B cell (primary cell): ENCODE measurements around the gene KIF15. TPM values are rescaled to one million over a fixed set of nuclear protein-coding genes. Genes with fewer than 3 reads are reported as not detected.

ENCODE experiments used
- ATAC-seq: fragments of 200-7000 bp; cut with Tn5 transposase; one replicate; pipeline ENCODE4 v1.10.0; 2021; ENCODE audit warnings: low read depth, mild to moderate bottlenecking, moderate number of reproducible peaks, moderate library complexity
- CTCF ChIA-PET: fragments of 350-600 bp; sonication (Branson Sonifier 250); formaldehyde crosslinking; loops from one replicate; lab custom pipeline; 2021; ENCODE audit warnings: antibody characterized with exemption, inconsistent platforms; lab: Charles Lee
- POLR2A ChIA-PET: fragments of 350-600 bp; sonication (Branson Sonifier 250); formaldehyde crosslinking; loops from one replicate; lab custom pipeline; 2021; ENCODE audit warnings: antibody characterized with exemption; lab: Charles Lee
- DNase-seq: peaks from one replicate; pipeline ENCODE4 v3.0.0; 2013
- H2AFZ ChIP-seq: 2 replicates; pipeline ENCODE4 v1.6.1; 2012; ENCODE audit warnings: mild to moderate bottlenecking, low read depth, low read length; ENCODE audit not compliant: insufficient read depth, poor library complexity, severe bottlenecking
- H3K27ac ChIP-seq, 2 donors: 1 replicate in 1 of 2; 2 replicates in 1 of 2; pipeline ENCODE4 v1.5.1; 2012 to 2013; ENCODE audit warnings: low read length in 2 of 2, mild to moderate bottlenecking in 2 of 2, moderate library complexity in 1 of 2
- H3K27me3 ChIP-seq, 4 experiments: fragments of 200-600 bp in 1 of 4; sonication (generic) in 1 of 4; replicated peaks in 1 of 4; 1 replicate in 2 of 4; 2 replicates in 2 of 4; pipeline versions ENCODE4 v1.6.1 to v1.7.0; 2013 to 2016; ENCODE audit warnings: low read length in 3 of 4, mild to moderate bottlenecking in 2 of 4, mixed read lengths in 1 of 4, moderate library complexity in 1 of 4; ENCODE audit not compliant: insufficient read depth in 4 of 4, control insufficient read depth in 3 of 4; ENCODE audit errors: control extremely low read depth in 1 of 4
- H3K36me3 ChIP-seq, 2 experiments: replicated peaks in 1 of 2; 1 replicate in 1 of 2; 2 replicates in 1 of 2; pipeline versions ENCODE4 v1.6.1 to v1.7.1; 2013; ENCODE audit warnings: low read length in 1 of 2; ENCODE audit not compliant: insufficient read depth in 2 of 2, control insufficient read depth in 1 of 2; ENCODE audit errors: control extremely low read depth in 1 of 2, extremely low read depth in 1 of 2
- H3K4me1 ChIP-seq, 2 donors: fragments of 200-600 bp in 1 of 2; sonication (generic) in 1 of 2; 1 replicate in 1 of 2; 2 replicates in 1 of 2; pipeline versions ENCODE4 v1.5.1 to v1.6.1; 2013 to 2017; ENCODE audit warnings: low read length in 2 of 2; ENCODE audit not compliant: control insufficient read depth in 2 of 2, insufficient read depth in 2 of 2
- H3K4me2 ChIP-seq: replicated peaks from 2 replicates; pipeline ENCODE3; 2012; ENCODE audit warnings: mild to moderate bottlenecking, low read depth, low read length; ENCODE audit not compliant: poor library complexity, severe bottlenecking
- H3K4me3 ChIP-seq, 5 experiments: fragments of 200-600 bp in 1 of 5; sonication (generic) in 1 of 5; 1 replicate in 3 of 5; 2 replicates in 2 of 5; pipeline versions ENCODE4 v1.5.1 to v1.7.0; 2011 to 2016; ENCODE audit warnings: low read length in 4 of 5, mild to moderate bottlenecking in 4 of 5, low read depth in 2 of 5, control low read depth in 1 of 5, moderate library complexity in 1 of 5; ENCODE audit not compliant: insufficient read depth in 1 of 5; ENCODE audit errors: control extremely low read depth in 1 of 5, extremely low read depth in 1 of 5
- H3K79me2 ChIP-seq: fragments of 200-600 bp; sonication (generic); one replicate; pipeline ENCODE4 v1.6.0; 2016; ENCODE audit warnings: low read length; ENCODE audit not compliant: control insufficient read depth, insufficient read depth
- H3K9ac ChIP-seq: fragments of 200-600 bp; sonication (generic); 2 replicates; pipeline ENCODE4 v1.6.1; 2017; ENCODE audit warnings: mild to moderate bottlenecking, low read length, moderate library complexity
- H3K9me3 ChIP-seq, 3 donors: one replicate each; pipeline versions ENCODE4 v1.6.1 to v1.7.1; 2013; ENCODE audit warnings: low read length in 2 of 3; ENCODE audit not compliant: control insufficient read depth in 2 of 3, insufficient read depth in 1 of 3; ENCODE audit errors: control extremely low read depth in 1 of 3
- H4K20me1 ChIP-seq: 2 replicates; pipeline ENCODE4 v1.6.0; 2012; ENCODE audit warnings: mild to moderate bottlenecking, low read length; ENCODE audit not compliant: insufficient read depth, control insufficient read depth, poor library complexity, severe bottlenecking
- H3K27ac Mint-ChIP-seq: one replicate; pipeline ENCODE4 v1.8.0; 2021; ENCODE audit warnings: mixed read lengths
- H3K27me3 Mint-ChIP-seq: one replicate; pipeline ENCODE4 v1.8.0; 2021; ENCODE audit warnings: mixed read lengths
- H3K4me1 Mint-ChIP-seq: one replicate; pipeline ENCODE4 v1.8.0; 2021; ENCODE audit warnings: mixed read lengths
- H3K4me3 Mint-ChIP-seq: one replicate; pipeline ENCODE4 v1.8.0; 2021; ENCODE audit warnings: mixed read lengths
- H3K9me3 Mint-ChIP-seq: one replicate; pipeline ENCODE4 v1.8.0; 2022; ENCODE audit warnings: mixed read lengths; ENCODE audit not compliant: insufficient read depth
- EZH2 ChIP-seq: IDR thresholded peaks from 2 replicates; pipeline ENCODE4 v1.6.1; 2012; ENCODE audit warnings: borderline replicate concordance, low read depth, mild to moderate bottlenecking, moderate library complexity, low read length; ENCODE audit not compliant: insufficient read depth, poor library complexity, severe bottlenecking
- WGBS: methylation state at CpG from one replicate; pipeline ENCODE4 v1.1.5; 2013; ENCODE audit warnings: missing lambda C conversion rate; ENCODE audit not compliant: insufficient coverage; 5-methylcytosine and 5-hydroxymethylcytosine counted together
- intact Hi-C: fragments of 100-400 bp; cut with micrococcal nuclease; formaldehyde crosslinking; loops from one replicate; pipeline ENCODE4 v1.10.0; 2022
- polyA plus RNA-seq: library from polyadenylated mRNA; depleted of rRNA; stranded (reverse); fragments of >200 nt; gene quantifications from 2 replicates; pipeline ENCODE4 v1.2.3, GENCODE V29; 2012
- total RNA-seq, 2 donors: library from RNA; stranded (reverse); fragments of 120-200 nt in 1 of 2; gene quantifications; 1 replicate in 1 of 2; 2 replicates in 1 of 2; pipeline versions ENCODE4 v1.2.3 to v1.2.4, GENCODE V29; 2013 to 2022
- TF ChIP-seq, protein P1 (sequence below): fragments of 200-600 bp; IDR thresholded peaks from one replicate; pipeline ENCODE4 v1.8.0; 2022; ENCODE audit warnings: antibody characterized with exemption, mild to moderate bottlenecking

KIF15 gene
- total and polyA plus RNA-seq, 2 donors (not counting 1 experiment from before 2014, with no cell fraction given): 0.28 to 1.4 TPM

DNA sequence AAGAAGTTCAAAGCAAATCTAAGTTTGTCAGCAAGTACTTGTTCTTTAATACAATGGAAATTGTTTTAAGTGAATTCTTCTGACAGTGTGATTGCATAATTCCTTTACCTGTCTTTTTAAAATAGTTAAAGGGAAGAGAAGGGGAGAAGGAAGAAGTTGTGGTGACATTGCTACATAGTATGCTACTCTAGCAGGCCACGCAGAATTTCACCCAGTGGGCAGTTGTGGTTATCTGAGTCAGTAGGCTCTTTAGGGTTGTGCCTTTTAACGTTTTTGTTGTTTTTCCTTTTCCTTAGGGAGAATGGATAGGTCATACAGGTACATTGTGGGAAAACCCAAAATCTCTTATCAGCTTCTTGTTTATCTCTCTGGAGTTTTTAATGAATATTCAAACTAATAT is 40.4 kb downstream of the KIF15 start:
- Histone ChIP-seq H3K79me2 (no peaks in the 10 kb centered on the region), H3K9me3 (no peaks in the 10 kb centered on the region), H3K36me3 (peaks cover 0 to 2% of the 10 kb centered on the region in 2 experiments), H2AFZ (no peak overlapping the region), H3K27me3 (no peaks in the 10 kb centered on the region), H3K9ac (no peak overlapping the region), H3K4me2 (no peak overlapping the region), H3K27ac (no peak overlapping the region), H3K4me3 (no peak overlapping the region), H3K4me1 (no peaks in the 10 kb centered on the region), H4K20me1 (no peaks in the 10 kb centered on the region)
- Mint-ChIP-seq H3K4me3 (no peak overlapping the region), H3K4me1 (no peaks in the 10 kb centered on the region), H3K9me3 (no peaks in the 10 kb centered on the region), H3K27ac (no peak overlapping the region), H3K27me3 (no peaks in the 10 kb centered on the region)
- no peak for DNase-seq
- TF ChIP-seq, protein P1, sequence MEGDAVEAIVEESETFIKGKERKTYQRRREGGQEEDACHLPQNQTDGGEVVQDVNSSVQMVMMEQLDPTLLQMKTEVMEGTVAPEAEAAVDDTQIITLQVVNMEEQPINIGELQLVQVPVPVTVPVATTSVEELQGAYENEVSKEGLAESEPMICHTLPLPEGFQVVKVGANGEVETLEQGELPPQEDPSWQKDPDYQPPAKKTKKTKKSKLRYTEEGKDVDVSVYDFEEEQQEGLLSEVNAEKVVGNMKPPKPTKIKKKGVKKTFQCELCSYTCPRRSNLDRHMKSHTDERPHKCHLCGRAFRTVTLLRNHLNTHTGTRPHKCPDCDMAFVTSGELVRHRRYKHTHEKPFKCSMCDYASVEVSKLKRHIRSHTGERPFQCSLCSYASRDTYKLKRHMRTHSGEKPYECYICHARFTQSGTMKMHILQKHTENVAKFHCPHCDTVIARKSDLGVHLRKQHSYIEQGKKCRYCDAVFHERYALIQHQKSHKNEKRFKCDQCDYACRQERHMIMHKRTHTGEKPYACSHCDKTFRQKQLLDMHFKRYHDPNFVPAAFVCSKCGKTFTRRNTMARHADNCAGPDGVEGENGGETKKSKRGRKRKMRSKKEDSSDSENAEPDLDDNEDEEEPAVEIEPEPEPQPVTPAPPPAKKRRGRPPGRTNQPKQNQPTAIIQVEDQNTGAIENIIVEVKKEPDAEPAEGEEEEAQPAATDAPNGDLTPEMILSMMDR: no peak
- no peak for TF ChIP-seq EZH2
- intact Hi-C loops: no loop called here
- POLR2A ChIA-PET: no interaction called here
- ATAC-seq: no peak
- CTCF ChIA-PET: no interaction called here
- no CpG with 5 or more reads among the region's 2 CpGs for WGBS

DNA sequence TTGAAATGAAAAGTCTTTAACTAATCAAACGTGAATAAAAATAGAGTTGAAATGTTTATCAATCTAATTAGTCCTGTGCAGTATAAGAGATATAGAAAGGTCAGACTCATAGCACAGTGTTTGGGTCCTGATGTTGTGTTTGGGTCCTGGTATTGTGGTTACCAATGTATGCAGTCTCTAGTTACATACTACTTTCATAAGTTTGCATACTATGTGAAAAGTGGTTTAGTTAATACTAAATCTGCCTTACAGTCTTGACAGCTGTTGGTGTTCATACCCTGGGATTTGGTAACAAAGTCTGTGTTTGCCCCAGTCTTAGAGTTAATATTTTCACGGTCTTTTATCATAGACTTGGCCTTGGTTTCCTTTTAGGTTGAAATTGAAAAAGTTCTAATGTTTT is 41.7 kb downstream of the KIF15 start:
- Mint-ChIP-seq H3K4me1 (no peaks in the 10 kb centered on the region), H3K9me3 (no peaks in the 10 kb centered on the region), H3K4me3 (no peak overlapping the region), H3K27me3 (no peaks in the 10 kb centered on the region), H3K27ac (no peak overlapping the region)
- no peaks in the 10 kb centered on the region for H3K4me1 ChIP-seq
- ChIA-PET CTCF (no interaction called here), POLR2A (no interaction called here)
- WGBS: no CpG with 5 or more reads among the region's 2 CpGs
- H2AFZ ChIP-seq: no peak overlapping the region
- no peaks in the 10 kb centered on the region for H3K79me2 ChIP-seq
- H3K27ac ChIP-seq: no peak overlapping the region
- H3K4me3 ChIP-seq: no peak overlapping the region
- DNase-seq (no peak), ATAC-seq (no peak)
- no peak overlapping the region for H3K4me2 ChIP-seq
- no peak for TF ChIP-seq EZH2
- TF ChIP-seq, protein P1: no peak
- intact Hi-C loops: no loop called here
- no peak overlapping the region for H3K9ac ChIP-seq
- H3K36me3 ChIP-seq: peaks cover 0 to 2% of the 10 kb centered on the region in 2 experiments
- H4K20me1 ChIP-seq: no peaks in the 10 kb centered on the region
- H3K27me3 ChIP-seq: no peaks in the 10 kb centered on the region
- H3K9me3 ChIP-seq: no peaks in the 10 kb centered on the region
